ENCODE data around the gene EPRS1. TPM values are rescaled to one million over a fixed set of nuclear protein-coding genes. Genes with fewer than 3 reads are reported as not detected.

The EPRS1 gene
- total RNA-seq, 2 donors from 2014 or later, result 85.9 to 93.3 TPM

DNA sequence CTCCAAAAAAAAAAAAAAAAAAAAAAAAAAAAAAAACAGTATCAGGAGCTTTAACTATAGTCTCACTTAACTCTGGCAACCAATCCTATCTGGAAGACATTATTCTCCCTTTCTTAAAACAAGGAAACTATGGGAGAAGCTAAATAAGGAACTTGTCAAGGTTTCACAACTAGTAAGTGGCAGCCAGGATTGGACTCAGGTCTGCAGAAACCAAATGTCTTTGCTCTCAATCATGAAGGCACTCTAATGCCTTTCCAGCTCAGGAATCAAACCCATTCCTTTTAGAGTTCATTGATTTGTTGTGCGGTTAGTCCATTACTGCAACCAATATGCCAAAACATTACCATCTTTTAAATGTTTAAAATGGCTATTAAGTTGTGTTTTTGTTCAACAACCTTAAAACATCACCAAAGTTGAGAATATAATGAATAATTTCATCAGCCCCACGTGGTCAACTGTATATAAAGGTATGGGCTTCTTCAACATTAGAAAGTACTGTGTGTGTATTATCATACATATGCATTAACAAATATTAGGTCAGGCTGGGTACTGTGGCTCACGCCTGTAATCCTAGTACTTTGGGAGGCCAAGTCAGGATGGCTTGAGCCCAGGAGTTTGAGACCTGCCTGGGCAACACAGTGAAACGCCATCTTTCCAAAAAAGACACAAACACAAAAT, 1.5 kb downstream of the EPRS1 start:
- Histone ChIP-seq H3K36me3 (ENCODE audit: control insufficient read depth, insufficient read depth, low read length) (peaks cover 5% of the 10 kb centered on the region), H3K4me3 (ENCODE audit: low read length) (peak overlapping the region; percentile 87), H3K4me1 (ENCODE audit: control insufficient read depth, insufficient read depth, low read length) (no peaks in the 10 kb centered on the region), H3K9ac (ENCODE audit: extremely low read depth, low read length, poor library complexity, severe bottlenecking) (no peak overlapping the region), H3K9me3 (ENCODE audit: control insufficient read depth, low read length) (no peaks in the 10 kb centered on the region), H3K27ac (ENCODE audit: low read depth, low read length) (no peak overlapping the region), H3K27me3 (ENCODE audit: control insufficient read depth, insufficient read depth, low read length, poor library complexity, severe bottlenecking) (no peaks in the 10 kb centered on the region)
- TF ChIP-seq, protein P1, sequence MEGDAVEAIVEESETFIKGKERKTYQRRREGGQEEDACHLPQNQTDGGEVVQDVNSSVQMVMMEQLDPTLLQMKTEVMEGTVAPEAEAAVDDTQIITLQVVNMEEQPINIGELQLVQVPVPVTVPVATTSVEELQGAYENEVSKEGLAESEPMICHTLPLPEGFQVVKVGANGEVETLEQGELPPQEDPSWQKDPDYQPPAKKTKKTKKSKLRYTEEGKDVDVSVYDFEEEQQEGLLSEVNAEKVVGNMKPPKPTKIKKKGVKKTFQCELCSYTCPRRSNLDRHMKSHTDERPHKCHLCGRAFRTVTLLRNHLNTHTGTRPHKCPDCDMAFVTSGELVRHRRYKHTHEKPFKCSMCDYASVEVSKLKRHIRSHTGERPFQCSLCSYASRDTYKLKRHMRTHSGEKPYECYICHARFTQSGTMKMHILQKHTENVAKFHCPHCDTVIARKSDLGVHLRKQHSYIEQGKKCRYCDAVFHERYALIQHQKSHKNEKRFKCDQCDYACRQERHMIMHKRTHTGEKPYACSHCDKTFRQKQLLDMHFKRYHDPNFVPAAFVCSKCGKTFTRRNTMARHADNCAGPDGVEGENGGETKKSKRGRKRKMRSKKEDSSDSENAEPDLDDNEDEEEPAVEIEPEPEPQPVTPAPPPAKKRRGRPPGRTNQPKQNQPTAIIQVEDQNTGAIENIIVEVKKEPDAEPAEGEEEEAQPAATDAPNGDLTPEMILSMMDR (conservative IDR thresholded peaks at IDR 0.05), result no peak
- H3K9me3 Mint-ChIP-seq, result no peaks in the 10 kb centered on the region
- peak overlapping the region; percentile 96 for H3K4me3 Mint-ChIP-seq
- H3K36me3 Mint-ChIP-seq (ENCODE audit: low read depth), result peaks cover 6% of the 10 kb centered on the region
- H3K4me1 Mint-ChIP-seq, result peaks cover 7% of the 10 kb centered on the region
- H3K27me3 Mint-ChIP-seq (ENCODE audit: insufficient read depth), result no peaks in the 10 kb centered on the region
- 91% methylated on average over 3 of the region's 4 CpGs; no CpG with 5 or more reads in 1 of the 2 experiments for WGBS, 2 experiments (ENCODE audit: insufficient coverage in 1 of 2, insufficient read length in 1 of 2)
- no peak overlapping the region for H3K27ac Mint-ChIP-seq
- DNase-seq, result no peak

DNA sequence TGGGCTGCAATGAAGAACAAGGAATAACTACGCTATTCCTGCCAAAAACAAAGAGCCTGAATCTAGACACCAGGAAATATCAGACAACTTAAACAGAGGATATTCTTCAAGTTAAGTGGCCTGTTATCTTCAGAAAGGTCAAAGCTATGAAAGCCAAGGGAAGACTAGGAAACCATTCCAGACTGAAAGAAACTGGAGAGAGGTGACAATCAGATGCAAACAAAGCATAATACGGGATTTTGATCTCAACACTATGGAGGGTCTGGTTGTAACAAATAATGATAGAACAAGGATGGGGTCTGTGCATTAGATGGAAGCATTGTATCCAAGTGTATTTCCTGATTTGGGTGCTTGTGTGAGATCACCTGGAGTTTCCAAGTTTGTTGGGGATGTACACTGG, 2.7 kb downstream of the EPRS1 start:
- Histone ChIP-seq H3K4me1 (ENCODE audit: control insufficient read depth, insufficient read depth, low read length) (no peaks in the 10 kb centered on the region), H3K4me3 (ENCODE audit: low read length) (no peak overlapping the region), H3K27ac (ENCODE audit: low read depth, low read length) (no peak overlapping the region), H3K27me3 (ENCODE audit: control insufficient read depth, insufficient read depth, low read length, poor library complexity, severe bottlenecking) (no peaks in the 10 kb centered on the region), H3K36me3 (ENCODE audit: control insufficient read depth, insufficient read depth, low read length) (peaks cover 16% of the 10 kb centered on the region), H3K9me3 (ENCODE audit: control insufficient read depth, low read length) (no peaks in the 10 kb centered on the region), H3K9ac (ENCODE audit: extremely low read depth, low read length, poor library complexity, severe bottlenecking) (no peak overlapping the region)
- Mint-ChIP-seq H3K27me3 (ENCODE audit: insufficient read depth) (no peaks in the 10 kb centered on the region), H3K27ac (no peak overlapping the region), H3K9me3 (no peaks in the 10 kb centered on the region), H3K4me3 (no peak overlapping the region), H3K36me3 (ENCODE audit: low read depth) (peaks cover 14% of the 10 kb centered on the region), H3K4me1 (peaks cover 7% of the 10 kb centered on the region)
- no peak for DNase-seq
- TF ChIP-seq, protein P1 (conservative IDR thresholded peaks at IDR 0.05), result no peak
- 94 to 95% methylated on average over 2 of the region's 2 CpGs for WGBS, 2 experiments (ENCODE audit: insufficient coverage in 1 of 2, insufficient read length in 1 of 2)

DNA sequence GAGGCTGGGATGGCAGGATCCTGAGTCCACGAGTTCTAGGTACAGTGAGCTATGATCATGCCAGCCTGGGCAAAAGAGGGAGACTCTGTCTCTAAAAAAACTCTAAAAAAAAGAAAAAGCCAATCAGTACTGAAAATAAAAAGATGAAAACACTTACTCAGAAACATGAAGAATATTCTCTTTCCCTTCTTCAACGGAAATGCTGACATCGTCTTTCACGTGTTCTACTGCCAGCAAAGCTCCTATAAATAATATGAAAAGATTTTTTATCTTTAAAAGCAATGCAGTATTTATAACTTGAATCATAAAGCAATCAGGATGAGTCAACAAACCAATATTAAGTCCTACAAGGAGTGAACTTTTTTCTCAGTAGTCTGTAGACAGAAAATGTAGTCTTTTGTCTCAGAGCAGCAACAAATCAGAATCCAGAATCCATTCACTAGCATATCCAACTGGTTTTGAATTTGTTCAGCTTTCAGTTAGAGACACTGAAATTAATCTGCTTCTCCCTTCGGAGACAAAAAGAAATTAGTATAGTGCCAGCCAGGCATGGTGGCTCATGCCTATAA, 6.2 kb downstream of the EPRS1 start:
- Mint-ChIP-seq H3K27me3 (ENCODE audit: insufficient read depth) (no peaks in the 10 kb centered on the region), H3K36me3 (ENCODE audit: low read depth) (peaks cover 30% of the 10 kb centered on the region), H3K4me1 (peaks cover 7% of the 10 kb centered on the region), H3K27ac (no peak overlapping the region), H3K9me3 (no peaks in the 10 kb centered on the region), H3K4me3 (no peak overlapping the region)
- no peak overlapping the region for H3K4me3 ChIP-seq (ENCODE audit: low read length)
- no peak overlapping the region for H3K9ac ChIP-seq (ENCODE audit: extremely low read depth, low read length, poor library complexity, severe bottlenecking)
- no peak for DNase-seq
- H3K4me1 ChIP-seq (ENCODE audit: control insufficient read depth, insufficient read depth, low read length), result no peaks in the 10 kb centered on the region
- 85 to 97% methylated on average over 2 to 5 of the region's 5 CpGs for WGBS, 2 experiments (ENCODE audit: insufficient coverage in 1 of 2, insufficient read length in 1 of 2)
- no peaks in the 10 kb centered on the region for H3K9me3 ChIP-seq (ENCODE audit: control insufficient read depth, low read length)
- no peak overlapping the region for H3K27ac ChIP-seq (ENCODE audit: low read depth, low read length)
- peaks cover 24% of the 10 kb centered on the region for H3K36me3 ChIP-seq (ENCODE audit: control insufficient read depth, insufficient read depth, low read length)
- TF ChIP-seq, protein P1 (conservative IDR thresholded peaks at IDR 0.05), result no peak
- no peaks in the 10 kb centered on the region for H3K27me3 ChIP-seq (ENCODE audit: control insufficient read depth, insufficient read depth, low read length, poor library complexity, severe bottlenecking)
